AG09319 (cell line): ENCODE results near the gene HDDC2.

Experiments used
- DNase-seq: peaks from one replicate; pipeline ENCODE4 v3.0.0-alpha.2; 2010; ENCODE audit warnings: low read depth; ENCODE audit errors: extremely low read depth
- CTCF ChIP-seq: IDR thresholded peaks from 2 replicates; pipeline ENCODE4 v1.5.1; 2011; ENCODE audit warnings: low read depth, mild to moderate bottlenecking, inconsistent platforms, low read length, moderate library complexity

HDDC2 gene

DNA sequence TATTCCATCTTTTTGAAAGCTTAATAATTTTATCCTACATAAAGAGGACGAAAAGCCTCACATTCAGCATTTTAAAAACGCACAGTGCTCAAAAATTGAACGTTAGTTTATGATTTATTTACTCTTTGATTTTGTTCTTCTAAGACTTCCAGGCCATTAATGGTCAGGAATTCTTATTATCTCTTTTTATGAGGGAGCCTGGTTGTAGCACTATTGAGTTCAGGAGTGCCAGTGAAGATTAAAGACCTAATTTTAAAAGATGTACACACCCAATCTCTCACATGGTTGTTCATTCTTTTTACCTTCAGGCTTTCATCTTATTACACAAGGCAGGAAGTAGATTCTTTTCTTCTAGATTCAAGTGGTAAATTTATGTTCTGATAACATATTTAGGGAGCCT, 68.6 kb downstream of the HDDC2 start:
- DNase-seq, result no peak
- no peak for TF ChIP-seq CTCF

- peak; percentile 23 for DNase-seq
- TF ChIP-seq CTCF, result no peak
Measured at GRCh38 chr6:125232466-125232865, 69.3 kb downstream of the HDDC2 start.

GRCh38 chr6:125231574-125232343, 70.0 kb downstream of the HDDC2 start:
- no peak for DNase-seq
- no peak for TF ChIP-seq CTCF

GRCh38 chr6:125231133-125231532, 70.6 kb downstream of the HDDC2 start:
- TF ChIP-seq CTCF, result no peak
- no peak for DNase-seq

DNA sequence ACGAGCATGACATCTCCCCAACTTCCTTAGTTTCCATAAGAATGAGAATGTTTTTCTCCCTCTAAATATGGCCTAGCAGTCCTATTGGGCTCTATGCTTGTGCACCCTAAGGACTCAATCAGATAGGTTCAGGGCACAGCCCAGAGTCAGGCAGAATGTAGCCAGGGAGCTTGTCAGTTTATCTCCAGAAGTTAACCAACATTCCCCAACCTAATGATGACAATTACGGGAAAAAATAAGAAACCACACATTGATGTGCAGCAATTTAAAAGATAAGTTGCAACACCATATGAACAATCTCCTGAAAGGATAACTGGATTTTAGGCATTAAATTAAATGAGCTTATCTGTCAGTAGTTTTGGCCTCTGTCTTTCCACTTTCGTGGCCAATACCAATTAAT, 71.1 kb downstream of the HDDC2 start:
- DNase-seq, result no peak
- no peak for TF ChIP-seq CTCF

GRCh38 chr6:125228981-125229479, 72.7 kb downstream of the HDDC2 start:
- TF ChIP-seq CTCF, result no peak
- DNase-seq, result no peak

DNA sequence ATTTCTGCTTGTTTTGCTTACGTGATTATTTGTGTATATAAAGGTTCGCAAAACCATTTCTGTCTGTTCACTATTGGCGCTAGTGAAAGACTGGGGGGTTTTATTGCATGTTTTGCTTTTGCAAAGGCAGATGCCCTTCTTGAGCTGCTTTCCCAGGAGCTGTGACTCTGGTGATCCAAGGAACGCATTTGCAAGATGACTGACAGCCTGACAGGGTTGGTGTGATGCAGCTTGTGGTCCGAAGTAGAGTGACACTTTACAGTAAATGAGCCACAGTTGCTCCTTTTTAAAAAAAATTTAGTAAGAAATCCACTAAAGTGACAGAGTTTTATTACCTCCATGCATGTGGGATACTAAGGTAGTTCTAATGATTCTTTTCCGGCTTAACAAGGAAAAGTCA, 74.5 kb downstream of the HDDC2 start:
- TF ChIP-seq CTCF, result no peak
- no peak for DNase-seq
